B cell (primary cell): Measurements from ENCODE around the gene CDC25C. TPM values are rescaled to one million over a fixed set of nuclear protein-coding genes. Genes with fewer than 3 reads are reported as not detected.

ENCODE experiments used
- ATAC-seq: fragments of 200-7000 bp; cut with Tn5 transposase; one replicate; pipeline ENCODE4 v1.10.0; 2021; ENCODE audit warnings: low read depth, mild to moderate bottlenecking, moderate number of reproducible peaks, moderate library complexity
- CTCF ChIA-PET: fragments of 350-600 bp; sonication (Branson Sonifier 250); formaldehyde crosslinking; loops from one replicate; lab custom pipeline; 2021; ENCODE audit warnings: antibody characterized with exemption, inconsistent platforms; lab: Charles Lee
- POLR2A ChIA-PET: fragments of 350-600 bp; sonication (Branson Sonifier 250); formaldehyde crosslinking; loops from one replicate; lab custom pipeline; 2021; ENCODE audit warnings: antibody characterized with exemption; lab: Charles Lee
- DNase-seq: peaks from one replicate; pipeline ENCODE4 v3.0.0; 2013
- H2AFZ ChIP-seq: 2 replicates; pipeline ENCODE4 v1.6.1; 2012; ENCODE audit warnings: mild to moderate bottlenecking, low read depth, low read length; ENCODE audit not compliant: insufficient read depth, poor library complexity, severe bottlenecking
- H3K27ac ChIP-seq, 2 donors: 1 replicate in 1 of 2; 2 replicates in 1 of 2; pipeline ENCODE4 v1.5.1; 2012 to 2013; ENCODE audit warnings: low read length in 2 of 2, mild to moderate bottlenecking in 2 of 2, moderate library complexity in 1 of 2
- H3K27me3 ChIP-seq, 4 experiments: fragments of 200-600 bp in 1 of 4; sonication (generic) in 1 of 4; replicated peaks in 1 of 4; 1 replicate in 2 of 4; 2 replicates in 2 of 4; pipeline versions ENCODE4 v1.6.1 to v1.7.0; 2013 to 2016; ENCODE audit warnings: low read length in 3 of 4, mild to moderate bottlenecking in 2 of 4, mixed read lengths in 1 of 4, moderate library complexity in 1 of 4; ENCODE audit not compliant: insufficient read depth in 4 of 4, control insufficient read depth in 3 of 4; ENCODE audit errors: control extremely low read depth in 1 of 4
- H3K36me3 ChIP-seq, 2 experiments: replicated peaks in 1 of 2; 1 replicate in 1 of 2; 2 replicates in 1 of 2; pipeline versions ENCODE4 v1.6.1 to v1.7.1; 2013; ENCODE audit warnings: low read length in 1 of 2; ENCODE audit not compliant: insufficient read depth in 2 of 2, control insufficient read depth in 1 of 2; ENCODE audit errors: control extremely low read depth in 1 of 2, extremely low read depth in 1 of 2
- H3K4me1 ChIP-seq, 2 donors: fragments of 200-600 bp in 1 of 2; sonication (generic) in 1 of 2; 1 replicate in 1 of 2; 2 replicates in 1 of 2; pipeline versions ENCODE4 v1.5.1 to v1.6.1; 2013 to 2017; ENCODE audit warnings: low read length in 2 of 2; ENCODE audit not compliant: control insufficient read depth in 2 of 2, insufficient read depth in 2 of 2
- H3K4me2 ChIP-seq: replicated peaks from 2 replicates; pipeline ENCODE3; 2012; ENCODE audit warnings: mild to moderate bottlenecking, low read depth, low read length; ENCODE audit not compliant: poor library complexity, severe bottlenecking
- H3K4me3 ChIP-seq, 5 experiments: fragments of 200-600 bp in 1 of 5; sonication (generic) in 1 of 5; 1 replicate in 3 of 5; 2 replicates in 2 of 5; pipeline versions ENCODE4 v1.5.1 to v1.7.0; 2011 to 2016; ENCODE audit warnings: low read length in 4 of 5, mild to moderate bottlenecking in 4 of 5, low read depth in 2 of 5, control low read depth in 1 of 5, moderate library complexity in 1 of 5; ENCODE audit not compliant: insufficient read depth in 1 of 5; ENCODE audit errors: control extremely low read depth in 1 of 5, extremely low read depth in 1 of 5
- H3K79me2 ChIP-seq: fragments of 200-600 bp; sonication (generic); one replicate; pipeline ENCODE4 v1.6.0; 2016; ENCODE audit warnings: low read length; ENCODE audit not compliant: control insufficient read depth, insufficient read depth
- H3K9ac ChIP-seq: fragments of 200-600 bp; sonication (generic); 2 replicates; pipeline ENCODE4 v1.6.1; 2017; ENCODE audit warnings: mild to moderate bottlenecking, low read length, moderate library complexity
- H3K9me3 ChIP-seq, 3 donors: one replicate each; pipeline versions ENCODE4 v1.6.1 to v1.7.1; 2013; ENCODE audit warnings: low read length in 2 of 3; ENCODE audit not compliant: control insufficient read depth in 2 of 3, insufficient read depth in 1 of 3; ENCODE audit errors: control extremely low read depth in 1 of 3
- H4K20me1 ChIP-seq: 2 replicates; pipeline ENCODE4 v1.6.0; 2012; ENCODE audit warnings: mild to moderate bottlenecking, low read length; ENCODE audit not compliant: insufficient read depth, control insufficient read depth, poor library complexity, severe bottlenecking
- H3K27ac Mint-ChIP-seq: one replicate; pipeline ENCODE4 v1.8.0; 2021; ENCODE audit warnings: mixed read lengths
- H3K27me3 Mint-ChIP-seq: one replicate; pipeline ENCODE4 v1.8.0; 2021; ENCODE audit warnings: mixed read lengths
- H3K4me1 Mint-ChIP-seq: one replicate; pipeline ENCODE4 v1.8.0; 2021; ENCODE audit warnings: mixed read lengths
- H3K4me3 Mint-ChIP-seq: one replicate; pipeline ENCODE4 v1.8.0; 2021; ENCODE audit warnings: mixed read lengths
- H3K9me3 Mint-ChIP-seq: one replicate; pipeline ENCODE4 v1.8.0; 2022; ENCODE audit warnings: mixed read lengths; ENCODE audit not compliant: insufficient read depth
- EZH2 ChIP-seq: IDR thresholded peaks from 2 replicates; pipeline ENCODE4 v1.6.1; 2012; ENCODE audit warnings: borderline replicate concordance, low read depth, mild to moderate bottlenecking, moderate library complexity, low read length; ENCODE audit not compliant: insufficient read depth, poor library complexity, severe bottlenecking
- WGBS: methylation state at CpG from one replicate; pipeline ENCODE4 v1.1.5; 2013; ENCODE audit warnings: missing lambda C conversion rate; ENCODE audit not compliant: insufficient coverage; 5-methylcytosine and 5-hydroxymethylcytosine counted together
- intact Hi-C: fragments of 100-400 bp; cut with micrococcal nuclease; formaldehyde crosslinking; loops from one replicate; pipeline ENCODE4 v1.10.0; 2022
- polyA minus RNA-seq: library from RNA; depleted of rRNA, polyadenylated mRNA; stranded (reverse); fragments of >200 nt; gene quantifications from 2 replicates; pipeline ENCODE4 v1.2.3, GENCODE V29; 2012
- polyA plus RNA-seq: library from polyadenylated mRNA; depleted of rRNA; stranded (reverse); fragments of >200 nt; gene quantifications from 2 replicates; pipeline ENCODE4 v1.2.3, GENCODE V29; 2012
- total RNA-seq, 2 donors: library from RNA; stranded (reverse); fragments of 120-200 nt in 1 of 2; gene quantifications; 1 replicate in 1 of 2; 2 replicates in 1 of 2; pipeline versions ENCODE4 v1.2.3 to v1.2.4, GENCODE V29; 2013 to 2022
- TF ChIP-seq, protein P1 (sequence below): fragments of 200-600 bp; IDR thresholded peaks from one replicate; pipeline ENCODE4 v1.8.0; 2022; ENCODE audit warnings: antibody characterized with exemption, mild to moderate bottlenecking

The CDC25C gene
- total RNA-seq (not detected in 2 replicates), polyA plus RNA-seq (0.03 TPM in 1 of 2 replicates, not detected in the other), polyA minus RNA-seq (not detected in 2 replicates)
- 0.16 TPM for total RNA-seq (2013)

DNA sequence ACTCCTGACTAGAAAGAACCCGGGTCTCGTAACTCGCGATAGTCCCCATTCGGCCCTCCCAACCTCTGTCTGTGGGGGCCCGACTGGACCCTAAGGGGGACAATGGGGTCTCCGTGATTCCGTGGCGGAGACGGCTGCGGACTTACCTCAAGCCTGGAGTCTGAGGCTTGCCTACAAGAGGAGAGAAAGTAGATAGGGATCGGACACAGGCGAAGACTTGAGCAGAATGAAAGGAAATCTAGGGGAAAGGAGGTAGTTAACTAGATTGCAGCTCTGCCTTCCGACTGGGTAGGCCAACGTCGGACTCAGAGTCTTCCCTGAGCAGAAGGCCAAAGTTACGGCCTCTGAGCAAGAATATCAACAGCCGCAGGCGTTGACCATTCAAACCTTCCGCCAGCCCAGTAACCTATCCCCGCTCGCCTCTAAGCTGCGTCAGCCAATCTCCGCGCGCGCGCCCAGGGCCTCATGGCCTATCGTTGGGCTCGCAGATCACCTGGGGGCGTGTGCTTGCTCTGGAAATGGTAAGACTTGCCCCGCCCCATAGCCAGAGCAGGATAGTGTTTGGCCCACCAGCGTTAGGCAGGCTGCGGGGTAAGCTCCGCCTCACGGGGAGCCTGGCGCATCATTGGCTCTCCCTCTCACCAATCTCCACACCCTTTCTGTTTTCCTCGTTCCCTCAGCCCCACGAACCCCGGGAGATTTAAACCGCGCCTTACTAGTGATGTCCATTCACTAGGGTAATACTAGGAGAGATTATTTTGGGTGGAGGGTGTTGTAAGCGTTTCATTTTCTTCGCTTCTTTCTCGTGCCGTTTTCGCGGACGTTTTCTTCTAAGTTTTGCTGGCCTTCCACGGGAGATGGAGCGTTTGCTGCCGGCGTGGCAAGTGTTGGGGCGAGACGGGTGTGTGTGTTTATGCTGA is at the start of gene CDC25C:
Gene CDC25C (minus strand): TSS at position 356 of the 920 bp plus-strand sequence. CDS start 624 bp downstream, outside the sequence.
- Histone ChIP-seq H3K9ac (peak within 1 kb of the TSS; percentile 60), H3K4me1 (peaks cover 7 to 15% of the 10 kb centered on the region in 2 donors), H3K9me3 (no peaks in the 10 kb centered on the region), H3K4me2 (peak within 1 kb of the TSS; percentile 79), H3K27ac (peak within 1 kb of the TSS in 1 of 2 donors; percentile 23), H2AFZ (peak within 1 kb of the TSS; percentile 83), H4K20me1 (no peaks in the 10 kb centered on the region), H3K27me3 (no peaks in the 10 kb centered on the region), H3K4me3 (peak within 1 kb of the TSS; percentile 60 to 75 (median 72)), H3K79me2 (no peaks in the 10 kb centered on the region), H3K36me3 (no peaks in the 10 kb centered on the region)
- POLR2A ChIA-PET: interaction anchor here (0.8 to 1.0 kb wide), 4 partner anchors 21 to 154 kb away, joined by 3 to 6 read pairs (median 5); partner anchors contain the start of gene KDM3B
- Mint-ChIP-seq H3K27ac (peak within 1 kb of the TSS; percentile 61), H3K9me3 (no peaks in the 10 kb centered on the region), H3K4me1 (peaks cover 14% of the 10 kb centered on the region), H3K4me3 (peak within 1 kb of the TSS; percentile 87), H3K27me3 (no peaks in the 10 kb centered on the region)
- intact Hi-C loops: loop anchor here (1.0 to 10.0 kb wide), 8 partner anchors 22 to 1843 kb away; partner anchors contain the start of genes BRD8, CDC23, CYSTM1 and ETF1
- 0% methylated on average over 47 of the region's 55 CpGs for WGBS
- TF ChIP-seq, protein P1, sequence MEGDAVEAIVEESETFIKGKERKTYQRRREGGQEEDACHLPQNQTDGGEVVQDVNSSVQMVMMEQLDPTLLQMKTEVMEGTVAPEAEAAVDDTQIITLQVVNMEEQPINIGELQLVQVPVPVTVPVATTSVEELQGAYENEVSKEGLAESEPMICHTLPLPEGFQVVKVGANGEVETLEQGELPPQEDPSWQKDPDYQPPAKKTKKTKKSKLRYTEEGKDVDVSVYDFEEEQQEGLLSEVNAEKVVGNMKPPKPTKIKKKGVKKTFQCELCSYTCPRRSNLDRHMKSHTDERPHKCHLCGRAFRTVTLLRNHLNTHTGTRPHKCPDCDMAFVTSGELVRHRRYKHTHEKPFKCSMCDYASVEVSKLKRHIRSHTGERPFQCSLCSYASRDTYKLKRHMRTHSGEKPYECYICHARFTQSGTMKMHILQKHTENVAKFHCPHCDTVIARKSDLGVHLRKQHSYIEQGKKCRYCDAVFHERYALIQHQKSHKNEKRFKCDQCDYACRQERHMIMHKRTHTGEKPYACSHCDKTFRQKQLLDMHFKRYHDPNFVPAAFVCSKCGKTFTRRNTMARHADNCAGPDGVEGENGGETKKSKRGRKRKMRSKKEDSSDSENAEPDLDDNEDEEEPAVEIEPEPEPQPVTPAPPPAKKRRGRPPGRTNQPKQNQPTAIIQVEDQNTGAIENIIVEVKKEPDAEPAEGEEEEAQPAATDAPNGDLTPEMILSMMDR: no peak
- no peak for TF ChIP-seq EZH2
- DNase-seq: peak; percentile 97
- peak; percentile 100 for ATAC-seq
- CTCF ChIA-PET: interaction anchor here (13.4 kb wide), 1 partner anchor 20 kb away, joined by 278 read pairs; the partner anchor contains the start of gene KDM3B
